Sigmoid colon (tissue), 7 donors: Measurements from ENCODE around the gene MMRN1. TPM values are rescaled to one million over a fixed set of nuclear protein-coding genes. Genes with fewer than 3 reads are reported as not detected.

ENCODE experiments used
- DNase-seq: peaks from one replicate; pipeline ENCODE4 v3.0.0-alpha.2; 2019
- H3K27ac ChIP-seq, 4 donors: fragments of 200-600 bp; sonication (generic); one replicate each; pipeline ENCODE4 v1.5.1; 2016 to 2019; ENCODE audit warnings: mild to moderate bottlenecking in 1 of 4
- H3K27me3 ChIP-seq, 3 donors: fragments of 200-600 bp; sonication (generic); one replicate each; pipeline ENCODE4 v1.5.1; 2019; ENCODE audit warnings: mild to moderate bottlenecking in 1 of 3
- H3K36me3 ChIP-seq, 4 donors: fragments of 200-600 bp; sonication (generic); one replicate each; pipeline ENCODE4 v1.5.1; 2016 to 2019
- H3K4me1 ChIP-seq, 4 donors: fragments of 200-600 bp; sonication (generic); one replicate each; pipeline ENCODE4 v1.5.1; 2017 to 2019
- H3K4me3 ChIP-seq, 4 donors: fragments of 200-600 bp; sonication (generic); one replicate each; pipeline ENCODE4 v1.5.1; 2017 to 2019; ENCODE audit warnings: mild to moderate bottlenecking in 2 of 4, moderate library complexity in 1 of 4
- H3K9me3 ChIP-seq, 4 donors: fragments of 200-600 bp in 3 of 4; sonication (generic) in 3 of 4; one replicate each; pipeline versions ENCODE4 v1.5.1 to v1.6.1; 2013 to 2019
- EP300 ChIP-seq, 4 donors: sonication (generic); formaldehyde crosslinking; IDR thresholded peaks; one replicate each; pipeline ENCODE4 v1.6.1; 2017; ENCODE audit warnings: antibody characterized with exemption in 4 of 4
- POLR2A ChIP-seq, 2 donors: fragments of 450-650 bp; IDR thresholded peaks; one replicate each; pipeline ENCODE4 v1.6.1; 2016; ENCODE audit warnings: antibody characterized with exemption in 2 of 2, mild to moderate bottlenecking in 2 of 2, moderate library complexity in 2 of 2
- POLR2AphosphoS5 ChIP-seq, 4 donors: sonication (generic); formaldehyde crosslinking; IDR thresholded peaks; one replicate each; pipeline ENCODE4 v1.6.1; 2017; ENCODE audit warnings: antibody characterized with exemption in 4 of 4
- WGBS, 2 donors: extraction: QIAGEN DNeasy Blood & Tissue Kit; methylation state at CpG; one replicate each; pipeline ENCODE4 v1.1.7; 2013; 5-methylcytosine and 5-hydroxymethylcytosine counted together
- intact Hi-C: fragments of 100-400 bp; cut with DNase I; formaldehyde crosslinking; loops from one replicate; pipeline ENCODE4 v1.15.1; 2023
- polyA plus RNA-seq, 3 donors: library from polyadenylated mRNA; stranded (reverse); fragments of 200-250 nt; gene quantifications; one replicate each; pipeline ENCODE4 v1.2.3, GENCODE V29; 2013
- total RNA-seq, 4 donors: library from RNA; depleted of rRNA; stranded (reverse); fragments of >200 nt; gene quantifications; one replicate each; pipeline ENCODE4 v1.1.0, GENCODE V29; 2016
- TF ChIP-seq, protein P1 (sequence below), 4 experiments: fragments of 450-650 bp in 3 of 4; fragments of 200-600 bp in 1 of 4; IDR thresholded peaks; one replicate each; pipeline ENCODE4 v1.5.1; 2016 to 2019; ENCODE audit warnings: antibody characterized with exemption in 4 of 4, mild to moderate bottlenecking in 3 of 4, moderate library complexity in 2 of 4
- donor health status: healthy with polysubstance abuse.
- donor health status: Bipolar disorder and iron deficiency.
- donor health status: healthy.

MMRN1 gene
- total and polyA plus RNA-seq, 7 donors, result 0.46 to 86.6 (median 28.1) TPM

DNA sequence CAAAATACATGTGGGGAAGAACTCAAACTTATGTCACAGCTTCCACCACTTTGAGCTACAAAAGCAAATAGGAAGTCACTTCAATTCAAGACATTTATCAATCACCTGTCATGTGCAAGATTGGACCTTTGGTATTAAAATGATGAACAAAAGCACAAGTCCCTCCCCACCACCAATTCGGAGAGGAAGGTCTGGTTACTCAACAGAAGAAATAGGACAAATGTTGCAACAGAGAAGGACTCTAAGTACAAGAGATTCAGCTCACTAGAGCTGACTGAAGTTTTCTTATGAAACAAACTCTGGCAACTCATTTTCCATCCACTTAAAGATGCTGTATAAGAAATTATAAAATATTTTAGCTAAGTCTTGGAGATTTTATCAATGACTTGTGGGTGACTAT lies 16.0 kb upstream of the MMRN1 start:
- no peaks in the 10 kb centered on the region for H3K9me3 ChIP-seq
- no peak for TF ChIP-seq EP300 (IDR thresholded peaks at IDR 0.05)
- intact Hi-C loops, result no loop called here
- H3K36me3 ChIP-seq, result no peaks in the 10 kb centered on the region
- H3K4me1 ChIP-seq, result no peaks in the 10 kb centered on the region
- no peak for DNase-seq
- WGBS, 2 donors, result 36 to 72% methylated on average over 1 of the region's 1 CpG
- H3K27ac ChIP-seq, result no peak overlapping the region
- no peaks in the 10 kb centered on the region for H3K27me3 ChIP-seq
- H3K4me3 ChIP-seq, result no peak overlapping the region

DNA sequence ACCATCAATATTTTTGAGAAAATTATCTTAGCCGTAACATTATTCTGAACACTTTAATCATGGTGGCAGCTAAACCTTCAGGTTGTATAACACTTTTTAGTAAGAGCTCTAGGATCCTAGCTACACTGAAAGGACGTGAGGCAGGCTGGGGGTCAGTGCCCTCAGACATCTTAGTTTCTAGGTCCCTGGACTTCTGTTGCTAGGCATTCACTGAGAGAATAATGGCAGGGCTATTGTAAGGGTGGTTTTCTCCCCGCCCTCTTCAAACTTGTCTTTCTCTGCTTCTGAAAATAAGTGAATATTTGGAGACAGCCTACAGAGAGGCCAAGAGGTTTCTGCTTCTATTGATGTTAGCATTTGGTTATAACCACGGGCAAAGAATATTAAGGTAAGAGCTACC lies 15.4 kb upstream of the MMRN1 start:
- Histone ChIP-seq H3K4me3 (no peak overlapping the region), H3K36me3 (no peaks in the 10 kb centered on the region), H3K27ac (no peak overlapping the region), H3K4me1 (no peaks in the 10 kb centered on the region), H3K27me3 (no peaks in the 10 kb centered on the region), H3K9me3 (no peaks in the 10 kb centered on the region)
- DNase-seq, result no peak
- 86 to 87% methylated on average over 4 of the region's 4 CpGs for WGBS, 2 donors
- intact Hi-C loops, result no loop called here
- TF ChIP-seq POLR2AphosphoS5 (IDR thresholded peaks at IDR 0.05) (no peak), EP300 (IDR thresholded peaks at IDR 0.05) (no peak), POLR2A (IDR thresholded peaks at IDR 0.05) (no peak)
- TF ChIP-seq, protein P1, sequence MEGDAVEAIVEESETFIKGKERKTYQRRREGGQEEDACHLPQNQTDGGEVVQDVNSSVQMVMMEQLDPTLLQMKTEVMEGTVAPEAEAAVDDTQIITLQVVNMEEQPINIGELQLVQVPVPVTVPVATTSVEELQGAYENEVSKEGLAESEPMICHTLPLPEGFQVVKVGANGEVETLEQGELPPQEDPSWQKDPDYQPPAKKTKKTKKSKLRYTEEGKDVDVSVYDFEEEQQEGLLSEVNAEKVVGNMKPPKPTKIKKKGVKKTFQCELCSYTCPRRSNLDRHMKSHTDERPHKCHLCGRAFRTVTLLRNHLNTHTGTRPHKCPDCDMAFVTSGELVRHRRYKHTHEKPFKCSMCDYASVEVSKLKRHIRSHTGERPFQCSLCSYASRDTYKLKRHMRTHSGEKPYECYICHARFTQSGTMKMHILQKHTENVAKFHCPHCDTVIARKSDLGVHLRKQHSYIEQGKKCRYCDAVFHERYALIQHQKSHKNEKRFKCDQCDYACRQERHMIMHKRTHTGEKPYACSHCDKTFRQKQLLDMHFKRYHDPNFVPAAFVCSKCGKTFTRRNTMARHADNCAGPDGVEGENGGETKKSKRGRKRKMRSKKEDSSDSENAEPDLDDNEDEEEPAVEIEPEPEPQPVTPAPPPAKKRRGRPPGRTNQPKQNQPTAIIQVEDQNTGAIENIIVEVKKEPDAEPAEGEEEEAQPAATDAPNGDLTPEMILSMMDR (IDR thresholded peaks at IDR 0.05), result no peak

DNA sequence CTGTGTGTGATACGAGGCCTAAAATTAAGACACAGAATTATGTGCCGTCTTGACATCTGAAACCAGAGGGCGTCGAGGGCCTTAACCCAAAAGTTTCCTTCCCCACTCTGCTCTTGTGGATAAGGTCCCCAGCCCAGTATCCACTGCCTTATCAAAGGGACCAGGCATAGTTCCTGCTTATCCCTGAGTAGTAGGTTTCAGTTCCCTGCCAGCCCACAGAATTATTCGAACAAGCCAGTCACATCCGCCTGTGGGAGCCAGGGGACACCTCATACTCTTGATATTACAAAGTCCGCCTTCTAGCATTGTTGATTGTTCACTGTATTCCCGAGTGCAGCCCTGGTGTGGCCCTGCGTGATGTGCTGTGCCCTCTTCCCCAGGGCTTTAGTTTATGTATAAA lies 5.4 kb upstream of the MMRN1 start:
- Histone ChIP-seq H3K36me3 (no peaks in the 10 kb centered on the region), H3K4me1 (no peaks in the 10 kb centered on the region), H3K9me3 (no peaks in the 10 kb centered on the region), H3K4me3 (no peak overlapping the region), H3K27me3 (no peaks in the 10 kb centered on the region), H3K27ac (no peak overlapping the region)
- TF ChIP-seq, protein P1 (IDR thresholded peaks at IDR 0.05), result no peak
- no peak for TF ChIP-seq EP300 (IDR thresholded peaks at IDR 0.05)
- TF ChIP-seq POLR2AphosphoS5 (IDR thresholded peaks at IDR 0.05), result no peak
- no peak for TF ChIP-seq POLR2A (IDR thresholded peaks at IDR 0.05)
- intact Hi-C loops, result no loop called here
- DNase-seq, result no peak
- WGBS, 2 donors, result 74 to 83% methylated on average over 9 of the region's 9 CpGs

DNA sequence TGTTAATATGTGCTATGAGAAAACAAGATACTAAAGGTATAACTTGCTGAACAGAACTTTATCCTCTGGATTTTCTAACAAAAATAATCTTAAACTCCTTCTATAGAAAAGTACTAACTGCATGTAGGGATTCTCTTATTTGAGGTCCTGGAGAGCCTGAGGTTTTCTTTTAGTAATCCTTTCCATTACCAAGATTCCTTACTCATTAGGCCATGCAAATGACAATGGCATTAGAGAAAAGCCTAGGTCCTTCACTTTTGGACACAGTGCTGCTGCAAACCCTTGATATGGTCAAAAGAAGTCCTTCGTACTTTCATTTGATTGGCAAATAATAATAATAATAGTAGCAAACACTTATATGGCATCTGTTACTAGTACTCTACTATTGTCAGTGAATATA lies 3.2 kb downstream of the MMRN1 start:
- intact Hi-C loops, result no loop called here
- no peaks in the 10 kb centered on the region for H3K27me3 ChIP-seq
- H3K4me1 ChIP-seq, result no peaks in the 10 kb centered on the region
- WGBS, 2 donors, result 62 to 92% methylated on average over 1 of the region's 1 CpG
- H3K4me3 ChIP-seq, result no peak overlapping the region
- H3K9me3 ChIP-seq, result no peaks in the 10 kb centered on the region
- TF ChIP-seq EP300 (IDR thresholded peaks at IDR 0.05), result no peak
- no peak for TF ChIP-seq POLR2AphosphoS5 (IDR thresholded peaks at IDR 0.05)
- no peak for DNase-seq
- H3K36me3 ChIP-seq, result no peaks in the 10 kb centered on the region
- H3K27ac ChIP-seq, result no peak overlapping the region

DNA sequence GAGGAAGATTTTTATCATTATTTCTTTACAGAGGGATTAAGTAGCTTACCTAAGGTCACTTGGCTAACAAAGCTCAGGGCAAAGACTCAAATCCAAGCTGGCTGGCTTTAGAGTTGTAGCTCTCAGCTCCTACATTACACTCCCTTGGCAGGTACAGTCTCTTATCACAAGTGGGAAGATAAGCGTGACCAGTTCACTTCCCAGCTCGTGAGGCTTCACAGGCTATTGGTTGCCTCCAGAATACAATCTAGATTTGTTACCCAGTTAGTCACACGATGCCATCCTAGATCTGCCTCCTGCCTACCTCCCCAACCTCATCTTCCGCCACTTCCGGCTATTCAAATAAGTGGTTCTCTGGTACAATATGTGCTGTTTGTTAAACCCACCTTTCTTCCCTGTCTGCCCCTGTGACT lies 3.7 kb downstream of the MMRN1 start:
- no peaks in the 10 kb centered on the region for H3K36me3 ChIP-seq
- H3K4me3 ChIP-seq, result no peak overlapping the region
- DNase-seq, result no peak
- 41 to 44% methylated on average over 5 of the region's 5 CpGs for WGBS, 2 donors
- intact Hi-C loops, result no loop called here
- no peaks in the 10 kb centered on the region for H3K27me3 ChIP-seq
- TF ChIP-seq EP300 (IDR thresholded peaks at IDR 0.05) (no peak), POLR2AphosphoS5 (IDR thresholded peaks at IDR 0.05) (no peak), POLR2A (IDR thresholded peaks at IDR 0.05) (no peak)
- TF ChIP-seq, protein P1 (IDR thresholded peaks at IDR 0.05), result no peak
- H3K9me3 ChIP-seq, result no peaks in the 10 kb centered on the region
- H3K27ac ChIP-seq, result no peak overlapping the region
- H3K4me1 ChIP-seq, result no peaks in the 10 kb centered on the region

DNA sequence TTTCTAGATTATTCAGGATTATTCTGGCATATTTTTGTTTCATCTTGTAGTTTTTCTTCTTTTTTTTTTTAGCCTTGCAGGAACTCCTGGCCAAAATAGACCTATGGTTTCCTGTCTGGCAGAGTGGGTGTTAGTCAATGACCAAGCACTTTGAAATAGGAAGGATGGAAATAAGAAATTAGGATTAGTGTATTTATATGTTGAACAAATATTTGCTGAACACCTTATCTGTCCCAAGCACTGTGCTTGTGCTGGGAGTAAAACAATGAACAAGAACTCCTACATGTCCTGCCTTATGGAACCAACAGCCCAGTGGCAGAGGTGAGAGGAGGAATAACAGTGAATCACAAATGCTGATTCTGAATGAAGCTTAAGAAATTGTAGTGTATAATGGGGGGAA lies 4.5 kb downstream of the MMRN1 start:
- no peak for DNase-seq
- TF ChIP-seq EP300 (IDR thresholded peaks at IDR 0.05) (no peak), POLR2A (IDR thresholded peaks at IDR 0.05) (no peak), POLR2AphosphoS5 (IDR thresholded peaks at IDR 0.05) (no peak)
- TF ChIP-seq, protein P1 (IDR thresholded peaks at IDR 0.05), result no peak
- H3K9me3 ChIP-seq, result no peaks in the 10 kb centered on the region
- no peaks in the 10 kb centered on the region for H3K36me3 ChIP-seq
- intact Hi-C loops, result no loop called here
- H3K4me1 ChIP-seq, result no peaks in the 10 kb centered on the region
- no peak overlapping the region for H3K4me3 ChIP-seq
- H3K27me3 ChIP-seq, result no peaks in the 10 kb centered on the region
- no peak overlapping the region for H3K27ac ChIP-seq
